Fibroblast of skin of right quadriceps (primary cell): ENCODE measurements around the gene HS3ST5.
"Not testable (repeated sequence)": the region's sequence is repeated elsewhere in the genome, so short reads cannot be mapped to it uniquely, and the experiment has no call there.

Experiments
- DNase-seq: peaks from one replicate; pipeline ENCODE4 v3.0.0-alpha.2; 2013

The HS3ST5 gene

GRCh38 chr6:114181664-114182063 is 161.2 kb downstream of the HS3ST5 start:
- DNase-seq = no peak

GRCh38 chr6:114179411-114179810 is 163.4 kb downstream of the HS3ST5 start:
- no peak for DNase-seq

- no peak for DNase-seq
Measured at GRCh38 chr6:114176726-114177125, 166.1 kb downstream of the HS3ST5 start.

GRCh38 chr6:114172576-114173260 is 170.1 kb downstream of the HS3ST5 start:
- DNase-seq = no peak

- DNase-seq = no peak
Measured at GRCh38 chr6:114171473-114171872, 171.3 kb downstream of the HS3ST5 start.

- DNase-seq = no peak
Measured at GRCh38 chr6:114170958-114171387, 171.8 kb downstream of the HS3ST5 start.

- DNase-seq = no peak
Measured at GRCh38 chr6:114170372-114170771, 172.5 kb downstream of the HS3ST5 start.

- DNase-seq = no peak
Measured at GRCh38 chr6:114169763-114170162, 173.1 kb downstream of the HS3ST5 start.

GRCh38 chr6:114167583-114168576 is 174.9 kb downstream of the HS3ST5 start:
- DNase-seq = no peak

- DNase-seq = no peak
Measured at GRCh38 chr6:114164207-114164606, 178.6 kb downstream of the HS3ST5 start.

- no peak for DNase-seq
Measured at GRCh38 chr6:114162691-114163347, 180.0 kb downstream of the HS3ST5 start.

GRCh38 chr6:114160881-114161280 is 181.9 kb downstream of the HS3ST5 start:
- DNase-seq = no peak

GRCh38 chr6:114159727-114160126 is 183.1 kb downstream of the HS3ST5 start:
- no peak for DNase-seq

- no peak for DNase-seq
Measured at GRCh38 chr6:114158838-114159694, 183.8 kb downstream of the HS3ST5 start.

GRCh38 chr6:114158411-114158810 is 184.4 kb downstream of the HS3ST5 start:
- no peak for DNase-seq

- no peak for DNase-seq
Measured at GRCh38 chr6:114157848-114158247, 185.0 kb downstream of the HS3ST5 start.

GRCh38 chr6:114155763-114156162 is 187.1 kb downstream of the HS3ST5 start:
- DNase-seq = no peak

GRCh38 chr6:114154812-114155211 is 188.0 kb downstream of the HS3ST5 start:
- no peak for DNase-seq

- no peak for DNase-seq
Measured at GRCh38 chr6:114153448-114153847, 189.4 kb downstream of the HS3ST5 start.

GRCh38 chr6:114151064-114151690 is 191.6 kb downstream of the HS3ST5 start:
- no peak for DNase-seq

- not testable (repeated sequence) for DNase-seq
Measured at GRCh38 chr6:114149182-114149581, 193.6 kb downstream of the HS3ST5 start.
